ENCODE results near the gene FN3K. TPM values are rescaled to one million over a fixed set of nuclear protein-coding genes. Genes with fewer than 3 reads are reported as not detected.

Gene FN3K
- total and polyA plus RNA-seq, 7 experiments from 2014 or later = 0.97 to 14.1 (median 4.1) TPM

DNA sequence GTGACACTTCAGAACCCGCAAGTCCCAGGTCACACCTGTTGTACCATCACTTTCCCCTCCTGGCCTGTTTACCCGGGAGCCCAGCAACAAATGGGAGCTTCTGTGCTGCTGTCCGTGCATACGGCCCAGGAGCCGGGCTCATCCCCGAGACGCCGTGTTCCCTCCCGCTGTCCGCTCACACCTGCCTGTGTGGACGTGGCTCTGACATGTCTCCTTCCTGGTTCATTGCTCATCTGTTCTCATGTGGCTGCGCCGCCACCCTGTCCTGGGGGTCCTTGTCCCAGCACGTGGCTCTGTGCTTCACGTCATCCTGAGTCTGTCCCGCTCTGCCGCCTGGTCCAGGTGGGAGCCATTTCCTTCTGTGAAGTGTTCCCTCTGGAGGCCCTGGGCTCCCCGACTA lies 54.4 kb downstream of the FN3K start:
- ChIA-PET CTCF (interaction anchor here (0.8 to 1.2 kb wide), 2 partner anchors 8 to 128 kb away, joined by 3 read pairs; no protein-coding TSS in a partner anchor), POLR2A (no interaction called here)
- Histone ChIP-seq H3K4me3 (ENCODE audit: low read length) (no peak overlapping the region), H3K9me3 (ENCODE audit: control insufficient read depth in 2 of 3, low read length in 3 of 3) (no peaks in the 10 kb centered on the region), H3K4me1 (ENCODE audit: control insufficient read depth in 2 of 2, insufficient read depth in 2 of 2, low read length in 2 of 2) (no peaks in the 10 kb centered on the region), H3K27ac (ENCODE audit: low read depth, low read length) (no peak overlapping the region), H3K36me3 (ENCODE audit: control insufficient read depth in 2 of 3, insufficient read depth in 3 of 3, low read length in 3 of 3) (peaks cover 0 to 6% (median 0%) of the 10 kb centered on the region in 3 experiments), H3K27me3 (ENCODE audit: control insufficient read depth in 2 of 2, insufficient read depth in 2 of 2, low read length in 2 of 2) (no peaks in the 10 kb centered on the region)
- Mint-ChIP-seq H3K27ac (peak overlapping the region in 1 of 9 donors; percentile 59), H3K36me3 (peaks cover 0 to 23% (median 0%) of the 10 kb centered on the region in 5 donors), H3K4me1 (peaks cover 0 to 12% (median 3%) of the 10 kb centered on the region in 7 donors), H3K4me3 (no peak overlapping the region), H3K9me3 (no peaks in the 10 kb centered on the region), H3K27me3 (no peaks in the 10 kb centered on the region)
- ATAC-seq = no peak
- intact Hi-C loops (cut with micrococcal nuclease) = no loop called here
- no peak for DNase-seq

DNA sequence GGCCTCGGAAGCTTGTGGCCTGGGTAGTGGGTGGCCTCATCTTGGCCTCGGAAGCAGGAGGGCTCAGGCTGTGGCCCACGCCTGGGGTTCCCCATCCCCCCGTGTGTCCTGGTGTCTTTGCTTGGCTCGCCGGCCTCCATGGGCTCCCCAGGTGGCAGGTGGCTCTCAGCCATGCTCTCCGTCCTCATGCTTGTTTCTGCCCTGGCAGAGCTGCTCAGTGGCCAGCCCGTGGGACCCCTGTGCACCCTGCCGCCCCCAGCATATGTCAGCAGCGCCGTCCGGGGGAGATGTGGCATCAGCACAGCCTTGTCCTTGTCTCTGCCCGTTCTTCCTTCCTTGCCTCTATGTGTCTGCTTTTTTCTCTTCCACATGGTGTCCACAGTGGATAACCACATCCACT lies 55.0 kb downstream of the FN3K start:
- POLR2A ChIA-PET = no interaction called here
- no peaks in the 10 kb centered on the region for H3K4me1 ChIP-seq (ENCODE audit: control insufficient read depth in 2 of 2, insufficient read depth in 2 of 2, low read length in 2 of 2)
- no peaks in the 10 kb centered on the region for H3K27me3 ChIP-seq (ENCODE audit: control insufficient read depth in 2 of 2, insufficient read depth in 2 of 2, low read length in 2 of 2)
- H3K27ac ChIP-seq (ENCODE audit: low read depth, low read length) = no peak overlapping the region
- Mint-ChIP-seq H3K4me1 (peaks cover 0 to 12% (median 3%) of the 10 kb centered on the region in 7 donors), H3K27ac (peak overlapping the region in 1 of 9 donors; percentile 45), H3K36me3 (peaks cover 0 to 23% (median 0%) of the 10 kb centered on the region in 5 donors), H3K9me3 (no peaks in the 10 kb centered on the region), H3K4me3 (no peak overlapping the region), H3K27me3 (no peaks in the 10 kb centered on the region)
- no peak overlapping the region for H3K4me3 ChIP-seq (ENCODE audit: low read length)
- intact Hi-C loops (cut with micrococcal nuclease) = no loop called here
- no peaks in the 10 kb centered on the region for H3K9me3 ChIP-seq (ENCODE audit: control insufficient read depth in 2 of 3, low read length in 3 of 3)
- peaks cover 0 to 11% (median 0%) of the 10 kb centered on the region in 3 experiments for H3K36me3 ChIP-seq (ENCODE audit: control insufficient read depth in 2 of 3, insufficient read depth in 3 of 3, low read length in 3 of 3)
- DNase-seq (no peak), ATAC-seq (no peak)
- CTCF ChIA-PET = interaction anchor here (1.2 kb wide), 1 partner anchor 9 kb away, joined by 3 read pairs; no protein-coding TSS in a partner anchor

GRCh38 chr17:82791532-82791931 lies 56.1 kb downstream of the FN3K start:
- DNase-seq (no peak), ATAC-seq (no peak)
- POLR2A ChIA-PET = no interaction called here
- H3K27ac Mint-ChIP-seq = peak overlapping the region in 1 of 9 donors; percentile 45
- Histone ChIP-seq H3K4me3 (ENCODE audit: low read length) (no peak overlapping the region), H3K36me3 (ENCODE audit: control insufficient read depth in 2 of 3, insufficient read depth in 3 of 3, low read length in 3 of 3) (peaks cover 0 to 14% (median 0%) of the 10 kb centered on the region in 3 experiments), H3K4me1 (ENCODE audit: control insufficient read depth in 2 of 2, insufficient read depth in 2 of 2, low read length in 2 of 2) (no peaks in the 10 kb centered on the region), H3K27ac (ENCODE audit: low read depth, low read length) (no peak overlapping the region), H3K27me3 (ENCODE audit: control insufficient read depth in 2 of 2, insufficient read depth in 2 of 2, low read length in 2 of 2) (no peaks in the 10 kb centered on the region), H3K9me3 (ENCODE audit: control insufficient read depth in 2 of 3, low read length in 3 of 3) (no peaks in the 10 kb centered on the region)
- no peaks in the 10 kb centered on the region for H3K27me3 Mint-ChIP-seq
- peaks cover 0 to 12% (median 3%) of the 10 kb centered on the region in 7 donors for H3K4me1 Mint-ChIP-seq
- CTCF ChIA-PET = interaction anchor here (0.7 kb wide), 1 partner anchor 44 kb away, joined by 3 read pairs; no protein-coding TSS in a partner anchor
- peaks cover 0 to 25% (median 0%) of the 10 kb centered on the region in 5 donors for H3K36me3 Mint-ChIP-seq
- H3K9me3 Mint-ChIP-seq = no peaks in the 10 kb centered on the region
- intact Hi-C loops (cut with micrococcal nuclease) = no loop called here
- H3K4me3 Mint-ChIP-seq = no peak overlapping the region

DNA sequence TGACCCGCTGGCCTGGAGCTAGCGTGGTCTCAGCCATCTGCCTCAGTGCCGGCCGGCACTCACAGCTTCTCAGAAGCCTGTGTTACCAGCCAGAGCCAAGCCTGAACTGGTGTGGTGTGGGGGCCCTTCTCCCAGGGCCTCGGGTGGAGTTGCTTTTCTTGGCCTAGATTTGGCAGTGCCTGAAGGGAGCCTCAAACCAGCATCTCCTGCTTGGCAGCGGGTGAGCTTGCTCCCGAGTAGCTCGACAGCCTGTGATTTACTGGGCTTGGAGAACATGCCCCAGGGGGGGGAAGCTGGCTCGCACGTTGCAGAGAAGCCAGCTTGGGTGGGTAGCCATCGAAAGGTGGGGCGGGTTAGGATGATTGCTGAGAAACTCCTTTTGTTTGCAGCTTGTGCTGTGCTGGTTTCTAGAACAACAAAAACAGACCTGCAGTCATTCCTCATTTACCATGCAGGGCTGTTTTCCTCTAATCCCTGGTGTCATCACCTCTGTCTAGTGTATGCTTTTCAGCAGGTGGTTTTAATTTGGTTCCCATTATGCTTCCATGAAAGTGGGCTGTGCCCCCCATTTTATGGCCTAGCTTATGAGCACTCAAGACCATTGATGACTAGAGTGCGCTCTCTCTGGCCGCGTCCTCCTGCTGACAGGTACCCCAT lies 58.7 kb downstream of the FN3K start:
- Mint-ChIP-seq H3K9me3 (no peaks in the 10 kb centered on the region), H3K27ac (no peak overlapping the region), H3K27me3 (no peaks in the 10 kb centered on the region), H3K4me3 (peak overlapping the region in 1 of 10 donors; percentile 29), H3K36me3 (peaks cover 0 to 27% (median 0%) of the 10 kb centered on the region in 5 donors), H3K4me1 (peaks cover 0 to 7% (median 0%) of the 10 kb centered on the region in 7 donors)
- Histone ChIP-seq H3K4me1 (ENCODE audit: control insufficient read depth in 2 of 2, insufficient read depth in 2 of 2, low read length in 2 of 2) (no peaks in the 10 kb centered on the region), H3K36me3 (ENCODE audit: control insufficient read depth in 2 of 3, insufficient read depth in 3 of 3, low read length in 3 of 3) (peaks cover 0 to 22% (median 0%) of the 10 kb centered on the region in 3 experiments), H3K4me3 (ENCODE audit: low read length) (no peak overlapping the region), H3K27me3 (ENCODE audit: control insufficient read depth in 2 of 2, insufficient read depth in 2 of 2, low read length in 2 of 2) (no peaks in the 10 kb centered on the region), H3K27ac (ENCODE audit: low read depth, low read length) (no peak overlapping the region), H3K9me3 (ENCODE audit: control insufficient read depth in 2 of 3, low read length in 3 of 3) (no peaks in the 10 kb centered on the region)
- ChIA-PET CTCF (interaction anchor here (1.2 kb wide), 1 partner anchor 12 kb away, joined by 4 read pairs; no protein-coding TSS in a partner anchor), POLR2A (no interaction called here)
- DNase-seq (no peak), ATAC-seq (no peak)
- intact Hi-C loops (cut with micrococcal nuclease) = no loop called here

DNA sequence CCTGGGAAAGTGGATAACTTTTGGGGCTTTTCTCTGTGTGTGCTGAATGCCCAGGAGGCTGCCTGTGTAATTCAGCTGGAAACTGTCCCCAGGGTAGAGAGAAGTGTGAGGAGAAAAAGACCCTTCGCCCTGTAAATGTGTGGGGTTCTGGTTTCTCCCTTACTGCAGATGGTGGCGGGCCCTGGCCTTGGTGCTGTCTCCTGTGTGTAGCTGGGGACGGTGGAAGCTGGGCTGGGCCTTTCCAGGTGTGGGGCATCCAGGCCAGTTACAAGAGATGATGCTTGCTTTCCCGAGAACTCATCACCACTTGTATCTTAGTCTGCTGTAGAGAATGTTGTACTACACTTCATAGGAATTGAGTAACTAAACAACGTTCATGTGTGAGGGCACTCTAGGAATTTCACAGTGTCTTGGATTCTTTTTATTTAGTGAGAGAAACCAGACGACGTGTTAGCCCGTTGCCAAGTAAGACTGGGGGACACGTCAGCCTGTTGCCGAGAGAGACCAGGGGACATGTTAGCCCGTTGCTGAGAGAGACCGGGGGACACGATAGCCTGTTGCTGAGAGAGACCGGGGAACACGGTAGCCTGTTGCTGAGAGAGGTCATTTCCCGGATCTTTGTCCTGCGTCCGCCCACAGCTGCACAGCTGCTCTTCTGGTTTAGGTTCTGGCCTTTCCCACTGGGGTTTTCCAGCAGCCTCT lies 59.5 kb downstream of the FN3K start:
- H3K27ac ChIP-seq (ENCODE audit: low read depth, low read length) = no peak overlapping the region
- no peaks in the 10 kb centered on the region for H3K27me3 Mint-ChIP-seq
- no peak overlapping the region for H3K4me3 ChIP-seq (ENCODE audit: low read length)
- no peak for ATAC-seq
- CTCF ChIA-PET = interaction anchor here (1.2 kb wide), 1 partner anchor 13 kb away, joined by 4 read pairs; no protein-coding TSS in a partner anchor
- DNase-seq = no peak
- H3K4me1 ChIP-seq (ENCODE audit: control insufficient read depth in 2 of 2, insufficient read depth in 2 of 2, low read length in 2 of 2) = no peaks in the 10 kb centered on the region
- H3K27me3 ChIP-seq (ENCODE audit: control insufficient read depth in 2 of 2, insufficient read depth in 2 of 2, low read length in 2 of 2) = no peaks in the 10 kb centered on the region
- H3K9me3 Mint-ChIP-seq = no peaks in the 10 kb centered on the region
- intact Hi-C loops (cut with micrococcal nuclease) = no loop called here
- no peaks in the 10 kb centered on the region for H3K9me3 ChIP-seq (ENCODE audit: control insufficient read depth in 2 of 3, low read length in 3 of 3)
- peak overlapping the region in 1 of 9 donors; percentile 52 for H3K27ac Mint-ChIP-seq
- POLR2A ChIA-PET = no interaction called here
- no peak overlapping the region for H3K4me3 Mint-ChIP-seq
- H3K36me3 ChIP-seq (ENCODE audit: control insufficient read depth in 2 of 3, insufficient read depth in 3 of 3, low read length in 3 of 3) = peaks cover 0 to 22% (median 0%) of the 10 kb centered on the region in 3 experiments
- H3K36me3 Mint-ChIP-seq = peaks cover 0 to 24% (median 5%) of the 10 kb centered on the region in 5 donors
- H3K4me1 Mint-ChIP-seq = peaks cover 0 to 5% (median 0%) of the 10 kb centered on the region in 7 donors

DNA sequence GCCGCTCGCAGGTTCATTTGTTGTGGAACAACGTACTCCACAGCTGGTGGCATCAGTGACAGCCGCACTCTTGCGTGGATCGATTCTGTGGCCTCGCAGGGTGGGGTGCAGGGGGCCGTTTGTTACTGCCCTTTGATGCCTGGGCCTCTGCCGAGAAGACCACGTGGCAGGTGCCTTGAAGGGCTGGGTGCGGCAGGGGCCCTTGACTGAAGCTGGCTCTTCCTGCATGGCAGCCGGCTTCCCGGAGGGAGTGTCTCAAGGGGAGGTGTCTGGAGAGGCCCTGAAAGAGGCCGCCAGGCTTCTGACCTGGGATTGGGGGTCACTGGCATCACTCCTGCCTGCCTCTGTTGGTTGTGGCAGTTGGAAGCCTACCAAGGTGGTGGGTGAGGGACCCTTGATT lies 60.2 kb downstream of the FN3K start:
- H3K4me3 Mint-ChIP-seq = no peak overlapping the region
- POLR2A ChIA-PET = no interaction called here
- H3K36me3 ChIP-seq (ENCODE audit: control insufficient read depth in 2 of 3, insufficient read depth in 3 of 3, low read length in 3 of 3) = peaks cover 0 to 22% (median 0%) of the 10 kb centered on the region in 3 experiments
- no peak for DNase-seq
- no peak for ATAC-seq
- H3K4me1 ChIP-seq (ENCODE audit: control insufficient read depth in 2 of 2, insufficient read depth in 2 of 2, low read length in 2 of 2) = no peaks in the 10 kb centered on the region
- peaks cover 0 to 4% (median 0%) of the 10 kb centered on the region in 7 donors for H3K4me1 Mint-ChIP-seq
- H3K9me3 ChIP-seq (ENCODE audit: control insufficient read depth in 2 of 3, low read length in 3 of 3) = no peaks in the 10 kb centered on the region
- intact Hi-C loops (cut with micrococcal nuclease) = no loop called here
- no peak overlapping the region for H3K4me3 ChIP-seq (ENCODE audit: low read length)
- H3K27me3 Mint-ChIP-seq = no peaks in the 10 kb centered on the region
- CTCF ChIA-PET = no interaction called here
- H3K27me3 ChIP-seq (ENCODE audit: control insufficient read depth in 2 of 2, insufficient read depth in 2 of 2, low read length in 2 of 2) = no peaks in the 10 kb centered on the region
- H3K27ac Mint-ChIP-seq = no peak overlapping the region
- peaks cover 0 to 23% (median 5%) of the 10 kb centered on the region in 5 donors for H3K36me3 Mint-ChIP-seq
- no peak overlapping the region for H3K27ac ChIP-seq (ENCODE audit: low read depth, low read length)
- no peaks in the 10 kb centered on the region for H3K9me3 Mint-ChIP-seq

Data from naive thymus-derived CD4-positive, alpha-beta T cell (primary cell).